SK-N-SH (cell line): ENCODE results near the gene MYLK.

Experiments
- CHD2 ChIP-seq: fragments of 150-350 bp; IDR thresholded peaks from 2 replicates; pipeline ENCODE4 v1.6.1; 2018; ENCODE audit warnings: low read length; ENCODE audit not compliant: partially characterized antibody
- CTCF ChIP-seq: fragments of 200-600 bp; sonication (generic); IDR thresholded peaks from 2 replicates; pipeline ENCODE4 v1.6.1; 2017; ENCODE audit warnings: antibody characterized with exemption, mild to moderate bottlenecking, moderate library complexity
- JUND ChIP-seq: IDR thresholded peaks from 2 replicates; pipeline ENCODE4 v1.4.0; 2012
- MAX ChIP-seq: IDR thresholded peaks from 2 replicates; pipeline ENCODE4 v1.4.0; 2012; ENCODE audit warnings: low read depth
- NFIC ChIP-seq: IDR thresholded peaks from 2 replicates; pipeline ENCODE4 v1.4.0; 2012; ENCODE audit warnings: borderline replicate concordance

GRCh38 chr3:123584284-123584987 is 299.7 kb downstream of the MYLK start:
- no peak for TF ChIP-seq JUND
- TF ChIP-seq MAX: no peak
- TF ChIP-seq CHD2: no peak
- TF ChIP-seq NFIC: no peak
- peak; percentile 17; the same call in 1 of the 2 replicates for TF ChIP-seq CTCF
